Keratinocyte (primary cell): ENCODE measurements around the gene MLPH.

ENCODE experiments used
- EZH2 ChIP-seq: IDR thresholded peaks from one replicate; pipeline ENCODE4 v1.6.1; 2012; ENCODE audit warnings: inconsistent platforms, mild to moderate bottlenecking, low read length, moderate library complexity
- TF ChIP-seq, protein P1 (sequence below), 3 experiments: IDR thresholded peaks in 1 of 3; conservative IDR thresholded peaks in 1 of 3; optimal IDR thresholded peaks in 1 of 3; 2 replicates in 2 of 3; 3 replicates in 1 of 3; pipeline versions ENCODE3 to v1.5.1; 2011; ENCODE audit warnings: low read length in 3 of 3, mild to moderate bottlenecking in 3 of 3, moderate library complexity in 2 of 3, control low read depth in 1 of 3, inconsistent platforms in 1 of 3; ENCODE audit not compliant: insufficient read depth in 2 of 3; ENCODE audit errors: extremely low read depth in 1 of 3

DNA sequence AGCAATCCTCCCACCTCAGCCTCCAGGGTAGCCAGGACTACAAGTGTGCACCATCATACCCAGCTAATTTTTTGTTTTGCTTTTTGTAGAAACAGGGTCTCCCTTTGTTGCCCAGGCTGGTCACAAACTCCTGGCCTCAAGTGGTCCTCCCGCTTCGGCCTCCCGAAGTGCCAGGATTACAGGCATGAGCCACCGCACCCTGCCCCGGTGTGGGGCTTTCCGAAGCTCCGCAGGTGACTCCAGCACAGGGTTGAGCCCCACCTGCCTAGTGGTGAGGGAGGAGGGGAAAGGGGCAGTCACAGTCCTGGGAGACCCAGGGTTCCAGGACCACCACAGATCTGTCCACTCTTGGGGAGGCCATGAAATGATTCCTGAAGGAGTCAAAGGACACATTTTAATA lies 84.5 kb downstream of the MLPH start:
- TF ChIP-seq, protein P1, sequence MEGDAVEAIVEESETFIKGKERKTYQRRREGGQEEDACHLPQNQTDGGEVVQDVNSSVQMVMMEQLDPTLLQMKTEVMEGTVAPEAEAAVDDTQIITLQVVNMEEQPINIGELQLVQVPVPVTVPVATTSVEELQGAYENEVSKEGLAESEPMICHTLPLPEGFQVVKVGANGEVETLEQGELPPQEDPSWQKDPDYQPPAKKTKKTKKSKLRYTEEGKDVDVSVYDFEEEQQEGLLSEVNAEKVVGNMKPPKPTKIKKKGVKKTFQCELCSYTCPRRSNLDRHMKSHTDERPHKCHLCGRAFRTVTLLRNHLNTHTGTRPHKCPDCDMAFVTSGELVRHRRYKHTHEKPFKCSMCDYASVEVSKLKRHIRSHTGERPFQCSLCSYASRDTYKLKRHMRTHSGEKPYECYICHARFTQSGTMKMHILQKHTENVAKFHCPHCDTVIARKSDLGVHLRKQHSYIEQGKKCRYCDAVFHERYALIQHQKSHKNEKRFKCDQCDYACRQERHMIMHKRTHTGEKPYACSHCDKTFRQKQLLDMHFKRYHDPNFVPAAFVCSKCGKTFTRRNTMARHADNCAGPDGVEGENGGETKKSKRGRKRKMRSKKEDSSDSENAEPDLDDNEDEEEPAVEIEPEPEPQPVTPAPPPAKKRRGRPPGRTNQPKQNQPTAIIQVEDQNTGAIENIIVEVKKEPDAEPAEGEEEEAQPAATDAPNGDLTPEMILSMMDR (optimal IDR thresholded peaks at IDR 0.05 in 1 of 3, IDR thresholded peaks at IDR 0.05 in 1 of 3, conservative IDR thresholded peaks at IDR 0.05 in 1 of 3; ENCODE audit: extremely low read depth in 1 of 3, insufficient read depth in 2 of 3, low read length in 3 of 3), result no peak
- no peak for TF ChIP-seq EZH2
